Measurements from ENCODE around the gene IGSF23. TPM values are rescaled to one million over a fixed set of nuclear protein-coding genes. Genes with fewer than 3 reads are reported as not detected.

IGSF23 gene, protein sequence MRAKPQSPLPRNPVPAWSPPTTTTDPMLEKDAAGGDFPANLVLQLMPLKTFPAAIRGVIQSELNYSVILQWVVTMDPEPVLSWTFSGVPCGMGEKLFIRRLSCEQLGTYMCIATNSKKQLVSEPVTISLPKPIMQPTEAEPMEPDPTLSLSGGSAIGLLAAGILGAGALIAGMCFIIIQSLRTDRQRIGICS
- not detected for total RNA-seq

DNA sequence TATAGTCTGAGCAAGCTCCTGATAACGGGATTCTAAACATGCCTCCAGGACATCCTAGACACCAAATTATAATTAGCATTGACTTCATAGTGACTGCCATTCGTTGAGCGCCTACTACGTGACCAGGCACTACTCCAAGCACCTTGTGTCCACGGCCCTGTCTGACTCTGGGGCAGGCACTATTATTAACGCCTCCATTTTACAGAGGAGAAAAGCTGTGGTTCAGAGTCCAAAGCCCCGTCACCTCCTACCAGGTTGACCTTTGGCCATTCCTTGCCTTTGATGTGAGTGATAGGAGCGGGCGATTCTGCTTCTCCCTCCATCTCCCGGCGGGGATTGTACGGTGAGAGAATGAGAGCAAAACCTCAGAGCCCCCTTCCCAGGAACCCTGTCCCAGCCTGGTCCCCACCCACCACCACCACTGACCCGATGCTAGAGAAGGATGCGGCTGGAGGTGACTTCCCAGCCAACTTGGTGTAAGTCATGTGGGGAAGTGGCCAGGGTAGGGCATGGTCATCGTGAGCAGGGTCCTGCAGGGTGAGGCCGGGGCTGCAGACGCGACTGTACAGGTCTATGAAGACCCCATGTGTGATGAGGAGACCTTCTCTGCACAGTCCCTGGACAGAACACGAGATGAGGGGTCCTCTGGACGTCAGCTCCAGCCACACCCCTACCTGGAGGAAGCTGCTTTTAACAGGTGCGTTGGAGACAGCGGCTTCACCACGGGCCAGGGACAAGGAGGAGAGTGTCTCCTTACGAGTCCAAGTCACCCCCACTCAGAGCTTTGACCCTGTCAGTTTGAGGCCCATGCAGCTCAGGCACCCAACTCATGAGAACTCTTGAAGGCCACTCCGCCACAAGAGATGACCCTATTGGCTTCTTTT lies at the start of gene IGSF23:
TSS of gene IGSF23 (plus strand) at position 269 of the 884 bp plus-strand sequence. CDS start at position 352, 83 bp downstream.
- Histone ChIP-seq H3K36me3 (no peaks in the 10 kb centered on the region), H3K27ac (no peak within 1 kb of the TSS), H3K4me1 (no peaks in the 10 kb centered on the region), H3K27me3 (no peaks in the 10 kb centered on the region), H3K4me3 (no peak within 1 kb of the TSS), H3K9me3 (no peaks in the 10 kb centered on the region)
- no peak for DNase-seq (ENCODE audit: low spot score)
- TF ChIP-seq, protein P1, sequence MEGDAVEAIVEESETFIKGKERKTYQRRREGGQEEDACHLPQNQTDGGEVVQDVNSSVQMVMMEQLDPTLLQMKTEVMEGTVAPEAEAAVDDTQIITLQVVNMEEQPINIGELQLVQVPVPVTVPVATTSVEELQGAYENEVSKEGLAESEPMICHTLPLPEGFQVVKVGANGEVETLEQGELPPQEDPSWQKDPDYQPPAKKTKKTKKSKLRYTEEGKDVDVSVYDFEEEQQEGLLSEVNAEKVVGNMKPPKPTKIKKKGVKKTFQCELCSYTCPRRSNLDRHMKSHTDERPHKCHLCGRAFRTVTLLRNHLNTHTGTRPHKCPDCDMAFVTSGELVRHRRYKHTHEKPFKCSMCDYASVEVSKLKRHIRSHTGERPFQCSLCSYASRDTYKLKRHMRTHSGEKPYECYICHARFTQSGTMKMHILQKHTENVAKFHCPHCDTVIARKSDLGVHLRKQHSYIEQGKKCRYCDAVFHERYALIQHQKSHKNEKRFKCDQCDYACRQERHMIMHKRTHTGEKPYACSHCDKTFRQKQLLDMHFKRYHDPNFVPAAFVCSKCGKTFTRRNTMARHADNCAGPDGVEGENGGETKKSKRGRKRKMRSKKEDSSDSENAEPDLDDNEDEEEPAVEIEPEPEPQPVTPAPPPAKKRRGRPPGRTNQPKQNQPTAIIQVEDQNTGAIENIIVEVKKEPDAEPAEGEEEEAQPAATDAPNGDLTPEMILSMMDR (IDR thresholded peaks at IDR 0.05) = no peak

DNA sequence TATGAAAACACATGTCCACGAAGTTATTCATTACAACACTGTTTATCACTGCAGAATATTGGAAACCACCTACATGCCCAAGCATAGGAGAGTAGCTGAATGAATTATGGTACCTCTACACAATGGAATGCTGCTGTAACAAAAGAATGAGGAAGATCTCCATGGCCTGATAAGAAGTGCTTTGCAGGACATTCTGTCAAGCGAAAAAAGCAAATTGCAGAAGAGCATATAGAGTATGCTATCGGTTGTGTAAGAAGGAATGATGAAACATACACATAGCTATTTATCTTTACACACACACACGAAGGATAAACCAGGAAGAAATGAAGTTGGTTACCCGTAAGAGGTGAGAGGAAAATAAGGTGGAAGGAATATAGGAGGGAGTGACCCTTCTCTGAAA lies 46.4 kb upstream of the IGSF23 start:
- Histone ChIP-seq H3K27ac (no peak overlapping the region), H3K36me3 (no peaks in the 10 kb centered on the region), H3K27me3 (no peaks in the 10 kb centered on the region), H3K4me3 (no peak overlapping the region), H3K4me1 (no peaks in the 10 kb centered on the region), H3K9me3 (no peaks in the 10 kb centered on the region)
- TF ChIP-seq, protein P1 (IDR thresholded peaks at IDR 0.05) = no peak
- DNase-seq (ENCODE audit: low spot score) = no peak

GRCh38 chr19:44567745-44568144 lies 45.6 kb upstream of the IGSF23 start:
- H3K27ac ChIP-seq = no peak overlapping the region
- no peaks in the 10 kb centered on the region for H3K9me3 ChIP-seq
- H3K36me3 ChIP-seq = no peaks in the 10 kb centered on the region
- no peak overlapping the region for H3K4me3 ChIP-seq
- no peaks in the 10 kb centered on the region for H3K27me3 ChIP-seq
- no peak for DNase-seq (ENCODE audit: low spot score)
- H3K4me1 ChIP-seq = no peaks in the 10 kb centered on the region
- TF ChIP-seq, protein P1 (IDR thresholded peaks at IDR 0.05) = no peak

- Histone ChIP-seq H3K4me1 (no peaks in the 10 kb centered on the region), H3K4me3 (no peak overlapping the region), H3K9me3 (no peaks in the 10 kb centered on the region), H3K27ac (no peak overlapping the region), H3K36me3 (no peaks in the 10 kb centered on the region), H3K27me3 (no peaks in the 10 kb centered on the region)
- TF ChIP-seq, protein P1 (IDR thresholded peaks at IDR 0.05) = no peak
- DNase-seq (ENCODE audit: low spot score) = no peak
Measured at GRCh38 chr19:44570603-44570983, 42.8 kb upstream of the IGSF23 start.

DNA sequence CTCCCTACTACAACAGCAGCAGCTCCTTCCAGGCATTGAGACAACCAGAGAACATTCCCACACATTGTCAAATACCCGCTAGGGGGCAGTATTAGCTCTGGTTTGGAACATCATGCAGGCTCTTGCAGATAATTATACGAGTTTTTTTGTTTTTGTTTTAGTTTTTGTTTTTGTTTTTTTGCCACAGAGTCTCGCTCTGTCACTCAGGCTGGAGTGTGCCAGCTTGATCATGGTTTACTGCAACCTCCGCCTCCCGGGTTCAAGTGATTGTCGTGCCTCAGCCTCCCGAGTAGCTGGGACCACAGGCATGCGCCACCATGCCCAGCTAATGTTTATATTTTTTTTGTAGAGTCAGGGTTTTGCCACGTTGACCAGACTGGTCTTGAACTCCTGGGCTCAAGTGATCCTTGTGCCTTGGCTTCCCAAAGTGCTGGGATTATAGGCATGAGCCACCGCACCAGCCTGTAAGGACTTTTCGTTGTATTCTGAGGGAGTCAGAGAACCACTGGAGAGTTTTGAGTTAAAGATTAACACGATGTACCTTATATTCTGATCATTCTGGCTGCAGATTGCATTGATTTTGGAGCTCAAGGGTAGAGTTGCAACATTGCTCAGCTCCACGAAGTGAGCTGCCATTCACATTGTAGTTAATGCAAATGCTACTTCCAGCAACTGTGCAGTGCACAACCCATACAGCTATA lies 42.2 kb upstream of the IGSF23 start:
- Histone ChIP-seq H3K4me1 (no peaks in the 10 kb centered on the region), H3K27me3 (no peaks in the 10 kb centered on the region), H3K4me3 (no peak overlapping the region), H3K36me3 (no peaks in the 10 kb centered on the region), H3K27ac (no peak overlapping the region), H3K9me3 (no peaks in the 10 kb centered on the region)
- DNase-seq (ENCODE audit: low spot score) = peak; percentile 71
- TF ChIP-seq, protein P1 (IDR thresholded peaks at IDR 0.05) = peak; percentile 62 to 78

Data from right atrium auricular region (tissue), 2 donors.